GDM1 (cell line): ENCODE data around the gene NT5C3B.
"Not testable (repeated sequence)": the region's sequence is repeated elsewhere in the genome, so short reads cannot be mapped to it uniquely, and the experiment has no call there.

Experiments
- DNase-seq: peaks from one replicate; lab custom pipeline; 2025; lab: John Stamatoyannopoulos, UW

Gene NT5C3B

GRCh38 chr17:41839448-41839847 is 3.4 kb upstream of the NT5C3B start:
- DNase-seq, result not testable (repeated sequence)

- DNase-seq, result no peak
These were observed 1.9 kb upstream of the NT5C3B start, which contains the start of gene KLHL10 for GRCh38 chr17:41837761-41838538. KLHL10 (plus strand) TSS chr17:41837825; CDS start chr17:41837933, 108 bp downstream.

- DNase-seq, result no peak
These were observed 641 bp upstream of the NT5C3B start for GRCh38 chr17:41836550-41837196.

- DNase-seq, result no peak
These were observed 725 bp downstream of the NT5C3B start for GRCh38 chr17:41835214-41835799.

GRCh38 chr17:41829961-41830360 is 6.1 kb downstream of the NT5C3B start:
- not testable (repeated sequence) for DNase-seq

GRCh38 chr17:41825175-41825845 is 10.7 kb downstream of the NT5C3B start:
- DNase-seq, result no peak

GRCh38 chr17:41824086-41824485 is 11.9 kb downstream of the NT5C3B start:
- no peak for DNase-seq

- DNase-seq, result no peak
These were observed 12.5 kb downstream of the NT5C3B start for GRCh38 chr17:41823580-41823979.

- no peak for DNase-seq
These were observed 12.9 kb downstream of the NT5C3B start for GRCh38 chr17:41823141-41823524.

GRCh38 chr17:41822216-41823140 is 13.6 kb downstream of the NT5C3B start:
- no peak for DNase-seq

- DNase-seq, result no peak
These were observed 14.3 kb downstream of the NT5C3B start for GRCh38 chr17:41821776-41822175.

GRCh38 chr17:41818024-41818423 is 18.0 kb downstream of the NT5C3B start:
- DNase-seq, result no peak

GRCh38 chr17:41816637-41817320 is 19.3 kb downstream of the NT5C3B start:
- no peak for DNase-seq

GRCh38 chr17:41814195-41814594 is 21.8 kb downstream of the NT5C3B start:
- DNase-seq, result no peak

- DNase-seq, result no peak
These were observed 22.3 kb downstream of the NT5C3B start for GRCh38 chr17:41813699-41814124.

- no peak for DNase-seq
These were observed 22.8 kb downstream of the NT5C3B start for GRCh38 chr17:41813152-41813680.

GRCh38 chr17:41812381-41813151 is 23.5 kb downstream of the NT5C3B start, which contains the start of gene FKBP10:
FKBP10 (plus strand) TSS chr17:41813004; CDS start chr17:41813035, 31 bp downstream.
- DNase-seq, result no peak

GRCh38 chr17:41811549-41812380 is 24.3 kb downstream of the NT5C3B start, which contains the start of gene P3H4:
P3H4 (minus strand) TSS chr17:41811949; CDS start chr17:41811915, 34 bp downstream.
- peak; percentile 77 for DNase-seq
